Lung (tissue), 12 donors: ENCODE data around the gene ANKRD33. TPM values are rescaled to one million over a fixed set of nuclear protein-coding genes. Genes with fewer than 3 reads are reported as not detected.

Experiments
- ATAC-seq: fragments of 200-7000 bp; cut with Tn5 transposase; one replicate; pipeline ENCODE4 v1.9.1; 2020; ENCODE audit warnings: moderate number of reproducible peaks; ENCODE audit not compliant: insufficient read depth, low FRiP score
- DNase-seq, 3 donors: peaks; one replicate each; pipeline ENCODE4 v3.0.0-alpha.2; 2013 to 2017
- H3K27ac ChIP-seq, 2 donors: one replicate each; pipeline ENCODE4 v1.5.1; 2013; ENCODE audit warnings: mild to moderate bottlenecking in 2 of 2, moderate library complexity in 2 of 2, control low read depth in 1 of 2, inconsistent platforms in 1 of 2, low read depth in 1 of 2, low read length in 1 of 2
- H3K27me3 ChIP-seq, 3 donors: one replicate each; pipeline ENCODE4 v1.5.1; 2013; ENCODE audit warnings: low read length in 2 of 3; ENCODE audit not compliant: control insufficient read depth in 3 of 3, insufficient read depth in 3 of 3
- H3K36me3 ChIP-seq, 4 donors: one replicate each; pipeline ENCODE4 v1.5.1; 2013; ENCODE audit warnings: low read length in 4 of 4, mild to moderate bottlenecking in 1 of 4, moderate library complexity in 1 of 4; ENCODE audit not compliant: control insufficient read depth in 4 of 4, insufficient read depth in 4 of 4
- H3K4me1 ChIP-seq, 5 donors: one replicate each; pipeline ENCODE4 v1.5.1; 2013; ENCODE audit warnings: low read length in 5 of 5, mild to moderate bottlenecking in 2 of 5, moderate library complexity in 1 of 5; ENCODE audit not compliant: control insufficient read depth in 5 of 5, insufficient read depth in 5 of 5
- H3K4me3 ChIP-seq: one replicate; pipeline ENCODE4 v1.5.1; 2013; ENCODE audit warnings: mild to moderate bottlenecking, control low read depth, moderate library complexity
- H3K9ac ChIP-seq, 2 donors: one replicate each; pipeline ENCODE4 v1.5.1; 2013; ENCODE audit warnings: low read length in 2 of 2, control low read depth in 1 of 2; ENCODE audit not compliant: insufficient read depth in 1 of 2
- H3K9me3 ChIP-seq, 4 donors: one replicate each; pipeline ENCODE4 v1.5.1; 2013; ENCODE audit warnings: low read length in 3 of 4, mild to moderate bottlenecking in 1 of 4, moderate library complexity in 1 of 4; ENCODE audit not compliant: control insufficient read depth in 4 of 4, insufficient read depth in 3 of 4
- WGBS, 2 donors: extraction: QIAGEN DNeasy Blood & Tissue Kit; methylation state at CpG; one replicate each; pipeline ENCODE4 v1.1.7; 2013; 5-methylcytosine and 5-hydroxymethylcytosine counted together
- polyA plus RNA-seq, 2 donors: library from polyadenylated mRNA; stranded (reverse); fragments of 200-250 nt; gene quantifications; one replicate each; pipeline ENCODE4 v1.2.1, GENCODE V29; 2013
- total RNA-seq, 2 donors: library from RNA; depleted of rRNA in 1 of 2; stranded (reverse); fragments of >200 nt in 1 of 2; gene quantifications; one replicate each; pipeline ENCODE4 v1.2.1, GENCODE V29; 2014 to 2021
- TF ChIP-seq, protein P1 (sequence below): IDR thresholded peaks from 2 replicates; pipeline ENCODE4 v1.5.1; 2012; ENCODE audit warnings: mild to moderate bottlenecking; ENCODE audit errors: control extremely low read depth, extremely low read depth
- donor health status: control.
- donor health status: control.
- donor health status: Bipolar disorder and iron deficiency.
- donor health status: healthy.
- donor health status: DM: yes; HTN: yes; CAD: no.

Gene ANKRD33
- total and polyA plus RNA-seq, 4 donors, result 0.14 to 0.50 (median 0.23) TPM

DNA sequence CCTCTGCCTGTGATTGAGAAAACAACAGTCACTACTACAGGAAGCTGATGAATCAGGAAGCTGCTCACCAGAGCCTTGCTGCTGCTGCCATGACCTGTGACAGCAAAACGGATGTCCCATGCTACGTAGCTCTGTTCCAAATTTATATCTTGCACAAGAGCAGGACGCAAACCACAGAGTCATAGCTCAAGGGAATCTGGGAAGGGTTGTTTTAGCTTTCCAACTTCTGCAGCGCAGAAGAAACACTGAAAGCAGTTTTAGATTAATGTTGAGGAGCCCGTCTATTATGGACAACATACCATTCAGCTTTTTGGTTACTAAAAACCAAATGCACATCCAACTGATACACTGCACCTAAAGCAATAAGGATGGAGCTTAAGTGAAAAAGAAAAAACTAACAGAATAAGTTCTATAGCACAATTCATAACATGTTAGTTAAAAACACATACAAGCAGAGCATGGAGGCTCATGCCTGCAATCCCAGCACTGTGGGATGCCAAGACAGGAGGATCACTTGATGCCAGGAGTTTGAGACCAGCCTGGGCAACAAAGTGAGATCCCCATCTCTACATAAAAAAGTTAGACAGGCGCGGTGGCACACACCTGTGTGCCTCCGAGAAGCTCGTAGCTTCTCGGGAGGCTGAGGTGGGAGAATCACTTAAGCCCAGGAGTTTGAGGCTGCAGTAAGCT is 1.7 kb upstream of the ANKRD33 start:
- Histone ChIP-seq H3K9me3 (no peaks in the 10 kb centered on the region), H3K9ac (peak overlapping the region in 1 of 2 donors; percentile 58), H3K4me1 (peaks cover 0 to 6% (median 4%) of the 10 kb centered on the region in 5 donors), H3K27ac (peak overlapping the region; percentile 41 to 82), H3K36me3 (no peaks in the 10 kb centered on the region), H3K27me3 (no peaks in the 10 kb centered on the region), H3K4me3 (no peak overlapping the region)
- WGBS, 2 donors, result 53 to 58% methylated on average over 10 of the region's 10 CpGs
- ATAC-seq (peak; percentile 81), DNase-seq (peak; percentile 74 to 96 (median 88))
- TF ChIP-seq, protein P1, sequence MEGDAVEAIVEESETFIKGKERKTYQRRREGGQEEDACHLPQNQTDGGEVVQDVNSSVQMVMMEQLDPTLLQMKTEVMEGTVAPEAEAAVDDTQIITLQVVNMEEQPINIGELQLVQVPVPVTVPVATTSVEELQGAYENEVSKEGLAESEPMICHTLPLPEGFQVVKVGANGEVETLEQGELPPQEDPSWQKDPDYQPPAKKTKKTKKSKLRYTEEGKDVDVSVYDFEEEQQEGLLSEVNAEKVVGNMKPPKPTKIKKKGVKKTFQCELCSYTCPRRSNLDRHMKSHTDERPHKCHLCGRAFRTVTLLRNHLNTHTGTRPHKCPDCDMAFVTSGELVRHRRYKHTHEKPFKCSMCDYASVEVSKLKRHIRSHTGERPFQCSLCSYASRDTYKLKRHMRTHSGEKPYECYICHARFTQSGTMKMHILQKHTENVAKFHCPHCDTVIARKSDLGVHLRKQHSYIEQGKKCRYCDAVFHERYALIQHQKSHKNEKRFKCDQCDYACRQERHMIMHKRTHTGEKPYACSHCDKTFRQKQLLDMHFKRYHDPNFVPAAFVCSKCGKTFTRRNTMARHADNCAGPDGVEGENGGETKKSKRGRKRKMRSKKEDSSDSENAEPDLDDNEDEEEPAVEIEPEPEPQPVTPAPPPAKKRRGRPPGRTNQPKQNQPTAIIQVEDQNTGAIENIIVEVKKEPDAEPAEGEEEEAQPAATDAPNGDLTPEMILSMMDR, result no peak

DNA sequence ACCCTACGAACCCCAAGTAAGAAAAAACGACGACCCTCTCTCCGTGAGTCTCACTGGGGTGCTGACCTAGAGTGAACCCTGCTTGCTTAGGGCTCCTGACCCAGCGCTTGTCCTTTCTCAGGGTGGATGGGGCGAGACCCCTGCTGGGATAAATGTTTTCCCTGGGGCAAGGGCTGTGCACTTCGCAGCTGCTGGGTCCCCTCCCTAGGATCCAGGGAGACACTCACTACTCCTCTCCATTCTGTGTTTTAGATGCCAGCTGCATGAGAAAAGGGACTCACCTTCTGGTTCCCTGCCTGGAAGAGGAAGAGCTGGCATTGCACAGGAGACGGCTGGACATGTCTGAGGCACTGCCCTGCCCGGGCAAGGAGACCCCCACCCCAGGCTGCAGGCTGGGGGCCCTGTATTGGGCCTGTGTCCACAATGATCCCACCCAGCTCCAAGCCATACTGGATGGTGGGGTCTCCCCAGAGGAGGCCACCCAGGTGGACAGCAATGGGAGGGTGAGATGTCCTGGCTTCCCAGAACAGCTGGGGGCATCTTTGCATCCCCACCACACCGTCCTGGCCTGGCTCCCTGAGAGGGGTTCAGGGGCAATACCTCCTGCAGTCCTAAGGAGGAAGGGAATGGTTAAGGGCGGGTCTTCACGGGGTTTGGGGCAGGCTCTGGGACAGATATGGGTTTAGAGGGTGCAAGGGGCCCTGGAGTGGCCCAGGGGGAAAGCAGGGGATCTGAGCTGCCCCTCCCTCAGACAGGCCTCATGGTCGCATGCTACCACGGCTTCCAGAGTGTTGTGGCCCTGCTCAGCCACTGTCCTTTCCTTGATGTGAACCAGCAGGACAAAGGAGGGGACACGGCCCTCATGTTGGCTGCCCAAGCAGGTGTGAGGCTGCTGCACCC is 663 bp downstream of the ANKRD33 start:
- WGBS, 2 donors, result 72 to 80% methylated on average over 15 of the region's 15 CpGs
- ATAC-seq (no peak), DNase-seq (no peak)
- Histone ChIP-seq H3K27ac (no peak overlapping the region), H3K9me3 (no peaks in the 10 kb centered on the region), H3K27me3 (no peaks in the 10 kb centered on the region), H3K4me3 (no peak overlapping the region), H3K4me1 (peaks cover 0 to 6% (median 4%) of the 10 kb centered on the region in 5 donors), H3K36me3 (no peaks in the 10 kb centered on the region), H3K9ac (no peak overlapping the region)
- TF ChIP-seq, protein P1, result no peak

DNA sequence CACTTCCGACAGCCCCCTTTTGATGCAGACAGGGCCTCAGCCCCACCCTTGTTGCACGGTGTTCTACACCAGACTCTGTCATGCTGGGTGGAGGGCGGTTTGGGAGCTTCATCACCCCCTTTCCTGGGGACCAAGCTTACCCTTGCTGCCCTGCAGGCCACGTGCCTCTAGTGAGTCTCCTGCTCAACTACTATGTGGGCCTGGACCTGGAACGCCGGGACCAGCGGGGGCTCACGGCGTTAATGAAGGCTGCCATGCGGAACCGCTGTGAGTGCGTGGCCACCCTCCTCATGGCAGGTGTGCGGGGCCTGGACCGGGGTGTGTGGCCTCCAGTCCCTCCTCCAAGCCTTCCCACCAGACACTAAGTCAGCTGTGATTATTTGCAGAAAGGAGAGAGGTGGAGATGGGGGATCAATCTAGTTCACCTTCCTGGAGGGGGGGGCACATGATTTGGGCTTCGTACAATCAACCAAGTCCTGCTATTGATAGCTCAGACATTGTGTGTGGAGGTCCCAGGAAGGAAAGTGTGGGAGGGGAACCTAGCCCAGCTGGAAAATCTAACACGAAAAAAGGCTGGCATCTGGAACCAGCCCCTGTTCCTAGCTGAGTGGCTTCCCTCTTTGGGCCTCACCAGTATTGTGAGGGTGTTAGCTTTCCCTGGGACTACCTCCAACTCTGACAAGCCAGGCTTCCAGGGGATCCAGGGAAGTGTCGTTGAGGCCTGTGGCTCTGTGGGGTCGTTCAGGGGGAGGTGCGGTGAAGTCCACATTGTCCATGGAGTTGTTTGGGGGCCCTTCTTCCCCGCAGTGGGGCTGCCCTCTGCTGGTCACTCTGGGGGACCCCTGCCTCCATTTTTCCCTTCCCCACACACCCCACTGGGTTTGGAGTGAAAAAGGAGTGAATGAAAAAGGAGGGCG is 1.6 kb downstream of the ANKRD33 start:
- 83 to 88% methylated on average over 21 of the region's 21 CpGs for WGBS, 2 donors
- H3K4me1 ChIP-seq, result peaks cover 0 to 6% (median 4%) of the 10 kb centered on the region in 5 donors
- H3K27me3 ChIP-seq, result no peaks in the 10 kb centered on the region
- DNase-seq (peak in 2 of 3 donors; percentile 31 to 57), ATAC-seq (no peak)
- H3K9ac ChIP-seq, result no peak overlapping the region
- H3K36me3 ChIP-seq, result no peaks in the 10 kb centered on the region
- no peak overlapping the region for H3K4me3 ChIP-seq
- H3K9me3 ChIP-seq, result no peaks in the 10 kb centered on the region
- TF ChIP-seq, protein P1, result no peak
- H3K27ac ChIP-seq, result no peak overlapping the region
